HCT116 (cell line): ENCODE data around the gene LCLAT1. TPM values are rescaled to one million over a fixed set of nuclear protein-coding genes. Genes with fewer than 3 reads are reported as not detected.

Experiments used
- ATAC-seq: fragments of 200-7000 bp; cut with Tn5 transposase; 2 replicates; pipeline ENCODE4 v1.9.1; 2020; ENCODE audit warnings: mild to moderate bottlenecking, moderate library complexity
- BruUV-seq: library from RNA; stranded (reverse); fragments of 400-500 nt; replicated peaks from 2 replicates; lab custom pipeline; 2021; lab: Mats Ljungman, UMichigan
- CTCF ChIA-PET: fragments of 300-600 bp; sonication (Branson Sonifier 250); formaldehyde crosslinking; loops from one replicate; lab custom pipeline; 2021; ENCODE audit warnings: antibody characterized with exemption; lab: Charles Lee
- POLR2A ChIA-PET: fragments of 300-600, 350-600 bp; sonication (Branson Sonifier 250); formaldehyde crosslinking; loops from one replicate; lab custom pipeline; 2021; ENCODE audit warnings: antibody characterized with exemption; lab: Charles Lee
- RAD21 ChIA-PET, 2 experiments: fragments of 300-600 bp; sonication (Branson Sonifier 250); formaldehyde crosslinking; loops; one replicate each; lab custom pipeline; 2023; ENCODE audit warnings: low total read pairs in 2 of 2; ENCODE audit not compliant: uncharacterized antibody in 2 of 2, unreplicated experiment in 2 of 2, low non-redundant PET in 1 of 2; lab: Charles Lee
- DNase-seq: peaks from one replicate; pipeline ENCODE4 v3.0.0-alpha.2; 2010; ENCODE audit warnings: low read depth, low spot score
- H2AFZ ChIP-seq: fragments of 200-600 bp; shearing (Covaris generic), sonication (generic); 2 replicates; pipeline ENCODE4 v1.6.1; 2017; ENCODE audit warnings: low read depth, mixed run types, mixed read lengths, antibody characterized with exemption, low read length; ENCODE audit not compliant: poor library complexity, severe bottlenecking
- H3K27ac ChIP-seq: 2 replicates; pipeline ENCODE4 v1.5.1; 2012; ENCODE audit warnings: low read depth, low read length
- H3K27me3 ChIP-seq: fragments of 200-600 bp; sonication (generic); 2 replicates; pipeline ENCODE4 v1.6.1; 2016; ENCODE audit warnings: mixed run types, low read length, mixed read lengths; ENCODE audit not compliant: insufficient read depth
- H3K36me3 ChIP-seq, 2 experiments: fragments of 200-500 bp in 1 of 2; fragments of 200-600 bp in 1 of 2; sonication (Bioruptor generic) in 1 of 2; sonication (generic) in 1 of 2; 2 replicates each; pipeline versions ENCODE4 v1.5.1 to v1.6.1; 2014 to 2016; ENCODE audit warnings: low read length in 2 of 2, inconsistent platforms in 1 of 2, mixed read lengths in 1 of 2, mixed run types in 1 of 2; ENCODE audit not compliant: insufficient read depth in 2 of 2, control insufficient read depth in 1 of 2
- H3K4me1 ChIP-seq, 2 experiments: fragments of 200-600 bp in 1 of 2; sonication (generic) in 1 of 2; 2 replicates each; pipeline versions ENCODE4 v1.5.1 to v1.6.1; 2012 to 2017; ENCODE audit warnings: low read length in 2 of 2, inconsistent platforms in 1 of 2, mild to moderate bottlenecking in 1 of 2, mixed read lengths in 1 of 2, mixed run types in 1 of 2, moderate library complexity in 1 of 2; ENCODE audit not compliant: insufficient read depth in 2 of 2, control insufficient read depth in 1 of 2
- H3K4me2 ChIP-seq: fragments of 200-600 bp; sonication (generic); 2 replicates; pipeline ENCODE4 v1.6.1; 2017; ENCODE audit warnings: mixed run types, low read length, mixed read lengths
- H3K4me3 ChIP-seq, 2 experiments: fragments of 200-600 bp in 1 of 2; sonication (generic) in 1 of 2; replicated peaks in 1 of 2; 2 replicates each; pipeline ENCODE4 v1.5.1; 2011 to 2016; ENCODE audit warnings: low read length in 2 of 2, control low read depth in 1 of 2, low read depth in 1 of 2, mild to moderate bottlenecking in 1 of 2, mixed read lengths in 1 of 2, mixed run types in 1 of 2
- H3K79me2 ChIP-seq: fragments of 200-600 bp; sonication (generic); 2 replicates; pipeline ENCODE4 v1.6.1; 2017; ENCODE audit warnings: mild to moderate bottlenecking, mixed run types, low read length, moderate library complexity, mixed read lengths; ENCODE audit not compliant: insufficient read depth
- H3K9ac ChIP-seq: fragments of 200-600 bp; sonication (generic); 2 replicates; pipeline ENCODE4 v1.6.1; 2016; ENCODE audit warnings: low read length, mixed read lengths
- H3K9me2 ChIP-seq: fragments of 200-600 bp; sonication (generic), shearing (Covaris generic); 2 replicates; pipeline ENCODE4 v1.6.1; 2017; ENCODE audit warnings: mixed run types, mild to moderate bottlenecking, moderate library complexity; ENCODE audit not compliant: insufficient read depth
- H3K9me3 ChIP-seq, 2 experiments: fragments of 200-500 bp in 1 of 2; fragments of 200-600 bp in 1 of 2; sonication (Bioruptor generic) in 1 of 2; sonication (generic) in 1 of 2; 2 replicates each; pipeline ENCODE4 v1.6.1; 2014 to 2017; ENCODE audit warnings: low read length in 2 of 2, mixed read lengths in 2 of 2, inconsistent platforms in 1 of 2, low read depth in 1 of 2, mild to moderate bottlenecking in 1 of 2, mixed run types in 1 of 2, moderate library complexity in 1 of 2; ENCODE audit not compliant: control insufficient read depth in 1 of 2, insufficient read depth in 1 of 2
- H4K20me1 ChIP-seq: fragments of 200-600 bp; sonication (generic), shearing (Covaris generic); 2 replicates; pipeline ENCODE4 v1.6.1; 2017; ENCODE audit warnings: mixed run types, mild to moderate bottlenecking, moderate library complexity; ENCODE audit not compliant: insufficient read depth
- CEBPB ChIP-seq: IDR thresholded peaks from 2 replicates; pipeline ENCODE4 v1.6.1; 2012; ENCODE audit warnings: low read depth
- CTCF ChIP-seq, 3 experiments: fragments of 200-600 bp in 1 of 3; sonication (generic) in 1 of 3; IDR thresholded peaks in 2 of 3; conservative IDR thresholded peaks in 1 of 3; 2 replicates each; pipeline ENCODE4 v1.5.1; 2012 to 2017; ENCODE audit warnings: low read depth in 2 of 3, low read length in 2 of 3, antibody characterized with exemption in 1 of 3, borderline replicate concordance in 1 of 3, control low read depth in 1 of 3, mild to moderate bottlenecking in 1 of 3, mixed read lengths in 1 of 3, mixed run types in 1 of 3, moderate library complexity in 1 of 3; ENCODE audit not compliant: insufficient read depth in 1 of 3
- EGR1 ChIP-seq: IDR thresholded peaks from 2 replicates; pipeline ENCODE4 v1.6.1; 2012; ENCODE audit warnings: low read depth
- EZH2 ChIP-seq: fragments of 200-600 bp; sonication (generic); IDR thresholded peaks from 2 replicates; pipeline ENCODE4 v1.6.1; 2017; ENCODE audit warnings: antibody characterized with exemption, mixed run types
- FOSL1 ChIP-seq: IDR thresholded peaks from 2 replicates; pipeline ENCODE4 v1.6.1; 2012; ENCODE audit warnings: low read depth
- JUND ChIP-seq: IDR thresholded peaks from 2 replicates; pipeline ENCODE4 v1.6.1; 2012
- POLR2AphosphoS5 ChIP-seq: IDR thresholded peaks from 2 replicates; pipeline ENCODE4 v1.6.1; 2011; ENCODE audit warnings: mild to moderate bottlenecking, low read depth, low read length, moderate library complexity
- SIN3A ChIP-seq: IDR thresholded peaks from 2 replicates; pipeline ENCODE4 v1.6.1; 2012; ENCODE audit warnings: low read depth
- YY1 ChIP-seq: IDR thresholded peaks from 2 replicates; pipeline ENCODE4 v1.6.1; 2011; ENCODE audit warnings: low read length, low read depth, moderate library complexity, mild to moderate bottlenecking; ENCODE audit not compliant: insufficient replicate concordance; ENCODE audit errors: extremely low read depth
- ZFX ChIP-seq: fragments of 450-650 bp; IDR thresholded peaks from 2 replicates; pipeline ENCODE4 v1.6.1; 2017
- intact Hi-C: fragments of 100-400 bp; cut with micrococcal nuclease; formaldehyde crosslinking; loops from 2 replicates; pipeline ENCODE4 v1.10.0; 2022
- total RNA-seq: library from RNA; stranded (reverse); gene quantifications from one replicate; pipeline ENCODE4 v1.2.1, GENCODE V29; 2021; ENCODE audit not compliant: unreplicated experiment
- TF ChIP-seq, protein P1 (sequence below): IDR thresholded peaks from 2 replicates; pipeline ENCODE4 v1.6.1; 2012
- TF ChIP-seq, protein P2 (sequence below): IDR thresholded peaks from 2 replicates; pipeline ENCODE4 v1.6.1; 2012
- TF ChIP-seq, protein P3 (sequence below): IDR thresholded peaks from 2 replicates; pipeline ENCODE4 v1.6.1; 2011; ENCODE audit warnings: mild to moderate bottlenecking, low read length, moderate library complexity; ENCODE audit not compliant: insufficient replicate concordance; ENCODE audit errors: extremely low read depth

LCLAT1 gene
- total RNA-seq, 1 experiment from 2014 or later: 36.2 TPM

- H3K4me2 ChIP-seq: no peak overlapping the region
- no peaks in the 10 kb centered on the region for H3K9me3 ChIP-seq
- no peak for ATAC-seq
- H3K36me3 ChIP-seq: no peaks in the 10 kb centered on the region
- POLR2A ChIA-PET: no interaction called here
- no peak overlapping the region for H2AFZ ChIP-seq
- RAD21 ChIA-PET: no interaction called here
- TF ChIP-seq CEBPB (no peak), YY1 (no peak), EGR1 (no peak), JUND (no peak), ZFX (no peak), CTCF (IDR thresholded peaks at IDR 0.05 in 2 of 3, conservative IDR thresholded peaks at IDR 0.05 in 1 of 3; ENCODE audit: borderline replicate concordance in 1 of 3, insufficient read depth in 1 of 3, low read depth in 2 of 3, low read length in 2 of 3) (no peak), SIN3A (no peak), FOSL1 (no peak), POLR2AphosphoS5 (no peak), EZH2 (no peak)
- TF ChIP-seq, protein P1, sequence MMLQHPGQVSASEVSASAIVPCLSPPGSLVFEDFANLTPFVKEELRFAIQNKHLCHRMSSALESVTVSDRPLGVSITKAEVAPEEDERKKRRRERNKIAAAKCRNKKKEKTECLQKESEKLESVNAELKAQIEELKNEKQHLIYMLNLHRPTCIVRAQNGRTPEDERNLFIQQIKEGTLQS: no peak
- TF ChIP-seq, protein P2, sequence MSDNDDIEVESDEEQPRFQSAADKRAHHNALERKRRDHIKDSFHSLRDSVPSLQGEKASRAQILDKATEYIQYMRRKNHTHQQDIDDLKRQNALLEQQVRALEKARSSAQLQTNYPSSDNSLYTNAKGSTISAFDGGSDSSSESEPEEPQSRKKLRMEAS: no peak
- TF ChIP-seq, protein P3, sequence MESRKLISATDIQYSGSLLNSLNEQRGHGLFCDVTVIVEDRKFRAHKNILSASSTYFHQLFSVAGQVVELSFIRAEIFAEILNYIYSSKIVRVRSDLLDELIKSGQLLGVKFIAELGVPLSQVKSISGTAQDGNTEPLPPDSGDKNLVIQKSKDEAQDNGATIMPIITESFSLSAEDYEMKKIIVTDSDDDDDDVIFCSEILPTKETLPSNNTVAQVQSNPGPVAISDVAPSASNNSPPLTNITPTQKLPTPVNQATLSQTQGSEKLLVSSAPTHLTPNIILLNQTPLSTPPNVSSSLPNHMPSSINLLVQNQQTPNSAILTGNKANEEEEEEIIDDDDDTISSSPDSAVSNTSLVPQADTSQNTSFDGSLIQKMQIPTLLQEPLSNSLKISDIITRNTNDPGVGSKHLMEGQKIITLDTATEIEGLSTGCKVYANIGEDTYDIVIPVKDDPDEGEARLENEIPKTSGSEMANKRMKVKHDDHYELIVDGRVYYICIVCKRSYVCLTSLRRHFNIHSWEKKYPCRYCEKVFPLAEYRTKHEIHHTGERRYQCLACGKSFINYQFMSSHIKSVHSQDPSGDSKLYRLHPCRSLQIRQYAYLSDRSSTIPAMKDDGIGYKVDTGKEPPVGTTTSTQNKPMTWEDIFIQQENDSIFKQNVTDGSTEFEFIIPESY: no peak
- TF ChIP-seq, all 23 proteins: peak for 0
- no peaks in the 10 kb centered on the region for H4K20me1 ChIP-seq
- intact Hi-C loops: no loop called here
- H3K27ac ChIP-seq: no peak overlapping the region
- CTCF ChIA-PET: no interaction called here
- no peaks in the 10 kb centered on the region for H3K4me1 ChIP-seq
- H3K9me2 ChIP-seq: no peaks in the 10 kb centered on the region
- BruUV-seq: no TSS peak
- no peak overlapping the region for H3K4me3 ChIP-seq
- no peaks in the 10 kb centered on the region for H3K27me3 ChIP-seq
- H3K79me2 ChIP-seq: no peaks in the 10 kb centered on the region
- no peak for DNase-seq
- H3K9ac ChIP-seq: no peak overlapping the region
Observed at GRCh38 chr2:30655660-30656059, 208.6 kb downstream of the LCLAT1 start.
